Neuronal stem cell (in vitro differentiated cells): Measurements from ENCODE around the gene CYP8B1.

Experiments
- DNase-seq: peaks from one replicate; pipeline ENCODE4 v3.0.0-alpha.2; 2013; ENCODE audit warnings: low spot score
- H2AFZ ChIP-seq: one replicate; pipeline ENCODE4 v1.6.1; 2013; ENCODE audit warnings: mild to moderate bottlenecking, low read length, inconsistent platforms
- H2AK5ac ChIP-seq: 2 replicates; pipeline ENCODE4 v1.6.1; 2013; ENCODE audit warnings: low read depth, mild to moderate bottlenecking, inconsistent platforms, low read length, moderate library complexity, mixed read lengths
- H2BK120ac ChIP-seq: 2 replicates; pipeline ENCODE4 v1.6.1; 2013; ENCODE audit warnings: low read depth, mild to moderate bottlenecking, inconsistent platforms, low read length, moderate library complexity, mixed read lengths
- H2BK12ac ChIP-seq: one replicate; pipeline ENCODE4 v1.6.1; 2013; ENCODE audit warnings: low read length, inconsistent platforms
- H2BK15ac ChIP-seq: 2 replicates; pipeline ENCODE4 v1.6.1; 2013; ENCODE audit warnings: mild to moderate bottlenecking, low read length, inconsistent platforms, mixed read lengths
- H2BK5ac ChIP-seq: one replicate; pipeline ENCODE4 v1.6.1; 2013; ENCODE audit warnings: inconsistent platforms, mild to moderate bottlenecking, low read length, moderate library complexity
- H3K14ac ChIP-seq: one replicate; pipeline ENCODE4 v1.6.1; 2013; ENCODE audit warnings: low read length, inconsistent platforms
- H3K18ac ChIP-seq: 2 replicates; pipeline ENCODE4 v1.6.1; 2013; ENCODE audit warnings: low read length, inconsistent platforms
- H3K23ac ChIP-seq: 2 replicates; pipeline ENCODE4 v1.6.1; 2013; ENCODE audit warnings: low read depth, mild to moderate bottlenecking, mixed read lengths, low read length, inconsistent platforms; ENCODE audit not compliant: poor library complexity
- H3K27ac ChIP-seq: replicated peaks from 3 replicates; pipeline ENCODE4 v1.5.1; 2013; ENCODE audit warnings: low read length, inconsistent platforms
- H3K27me3 ChIP-seq, 3 experiments: 2 replicates each; pipeline ENCODE4 v1.6.1; 2013; ENCODE audit warnings: low read length in 3 of 3, mild to moderate bottlenecking in 2 of 3, inconsistent platforms in 1 of 3, low read depth in 1 of 3, mixed read lengths in 1 of 3, moderate library complexity in 1 of 3; ENCODE audit not compliant: control insufficient read depth in 3 of 3, insufficient read depth in 3 of 3
- H3K36me3 ChIP-seq, 2 donors: replicated peaks in 1 of 2; 2 replicates each; pipeline ENCODE4 v1.6.1; 2013; ENCODE audit warnings: low read length in 2 of 2; ENCODE audit not compliant: control insufficient read depth in 2 of 2, insufficient read depth in 2 of 2
- H3K4ac ChIP-seq: 2 replicates; pipeline ENCODE4 v1.6.1; 2013; ENCODE audit warnings: inconsistent platforms, mild to moderate bottlenecking, low read length, moderate library complexity
- H3K4me1 ChIP-seq, 2 donors: 1 replicate in 1 of 2; 2 replicates in 1 of 2; pipeline ENCODE4 v1.6.1; 2013; ENCODE audit warnings: low read length in 2 of 2, low read depth in 1 of 2; ENCODE audit not compliant: control insufficient read depth in 2 of 2, insufficient read depth in 1 of 2
- H3K4me2 ChIP-seq: one replicate; pipeline ENCODE4 v1.6.1; 2013; ENCODE audit warnings: mild to moderate bottlenecking, low read length, inconsistent platforms; ENCODE audit not compliant: insufficient read depth, poor library complexity, severe bottlenecking
- H3K4me3 ChIP-seq, 2 donors: 2 replicates each; pipeline ENCODE4 v1.5.1; 2013; ENCODE audit warnings: low read length in 2 of 2, mild to moderate bottlenecking in 2 of 2, inconsistent platforms in 1 of 2, moderate library complexity in 1 of 2
- H3K79me1 ChIP-seq: one replicate; pipeline ENCODE4 v1.6.1; 2013; ENCODE audit warnings: low read depth, mild to moderate bottlenecking, inconsistent platforms, low read length, moderate library complexity
- H3K9ac ChIP-seq: one replicate; pipeline ENCODE4 v1.6.1; 2013; ENCODE audit warnings: mild to moderate bottlenecking, low read depth, low read length, inconsistent platforms; ENCODE audit not compliant: poor library complexity
- H3K9me3 ChIP-seq, 2 donors: replicated peaks in 1 of 2; 2 replicates each; pipeline versions ENCODE3 to v1.6.1; 2013; ENCODE audit warnings: low read length in 2 of 2, mild to moderate bottlenecking in 2 of 2, inconsistent platforms in 1 of 2, low read depth in 1 of 2, mixed read lengths in 1 of 2, moderate library complexity in 1 of 2; ENCODE audit not compliant: control insufficient read depth in 2 of 2, insufficient read depth in 1 of 2
- H4K8ac ChIP-seq: one replicate; pipeline ENCODE4 v1.6.1; 2013; ENCODE audit warnings: low read depth, mild to moderate bottlenecking, inconsistent platforms, low read length, moderate library complexity
- H4K91ac ChIP-seq: one replicate; pipeline ENCODE4 v1.6.1; 2013; ENCODE audit warnings: low read length, low read depth, mild to moderate bottlenecking, inconsistent platforms; ENCODE audit not compliant: poor library complexity
- WGBS, 2 donors: extraction: QIAGEN DNeasy Blood & Tissue Kit; methylation state at CpG; one replicate each; pipeline ENCODE4 v1.1.7; 2013; ENCODE audit warnings: missing lambda C conversion rate in 2 of 2, mixed read lengths in 1 of 2; ENCODE audit not compliant: insufficient read length in 2 of 2, insufficient replicate concordance in 1 of 2; ENCODE audit errors: extremely low coverage in 2 of 2; 5-methylcytosine and 5-hydroxymethylcytosine counted together

The CYP8B1 gene

DNA sequence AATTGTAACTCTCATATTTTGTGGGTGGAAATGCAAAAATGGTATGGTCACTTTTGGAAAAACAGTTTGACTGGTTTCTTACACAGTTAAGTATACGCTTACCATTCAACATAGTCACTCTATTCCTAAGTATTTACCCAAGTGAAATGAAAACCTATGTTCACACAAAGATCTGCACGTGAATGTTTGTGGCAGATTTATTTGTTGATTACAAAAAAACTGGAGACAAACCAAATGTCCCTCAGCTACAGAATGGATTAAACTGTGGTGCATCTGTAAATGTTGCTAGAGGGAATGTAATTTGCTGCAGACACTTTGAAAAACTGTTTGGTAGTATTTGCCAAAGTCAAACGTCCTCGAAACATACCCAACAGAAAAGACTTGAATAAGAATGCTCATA lies 37.1 kb downstream of the CYP8B1 start:
- H2AK5ac ChIP-seq = no peak overlapping the region

GRCh38 chr3:42836150-42837123 lies 39.2 kb downstream of the CYP8B1 start:
- Histone ChIP-seq H2AFZ (no peak overlapping the region), H3K14ac (no peak overlapping the region), H3K79me1 (no peaks in the 10 kb centered on the region), H4K91ac (no peak overlapping the region), H3K4me2 (no peak overlapping the region), H3K27ac (no peak overlapping the region), H2BK12ac (no peak overlapping the region), H3K9ac (no peak overlapping the region), H3K18ac (no peak overlapping the region), H3K4me1 (no peaks in the 10 kb centered on the region), H2BK15ac (no peak overlapping the region), H2AK5ac (no peak overlapping the region), H2BK5ac (no peak overlapping the region), H3K9me3 (no peaks in the 10 kb centered on the region), H4K8ac (no peak overlapping the region), H3K27me3 (peaks cover 0 to 9% (median 0%) of the 10 kb centered on the region in 3 experiments), H3K4ac (no peak overlapping the region), H3K36me3 (no peaks in the 10 kb centered on the region), H2BK120ac (no peak overlapping the region), H3K4me3 (no peak overlapping the region), H3K23ac (no peak overlapping the region)
- WGBS, 2 donors = no CpG with 5 or more reads among the region's 5 CpGs
- DNase-seq = no peak

More for the DNA sequence above, 37.1 kb downstream of the CYP8B1 start:
- no peak overlapping the region for H3K23ac ChIP-seq
- no peak overlapping the region for H3K14ac ChIP-seq
- DNase-seq = no peak
- H3K27me3 ChIP-seq = peaks cover 0 to 9% (median 0%) of the 10 kb centered on the region in 3 experiments
- H4K91ac ChIP-seq = no peak overlapping the region
- no peak overlapping the region for H3K27ac ChIP-seq
- no peak overlapping the region for H2BK5ac ChIP-seq
- H4K8ac ChIP-seq = no peak overlapping the region
- no peaks in the 10 kb centered on the region for H3K79me1 ChIP-seq
- no CpG with 5 or more reads among the region's 4 CpGs for WGBS, 2 donors
- no peak overlapping the region for H3K4me2 ChIP-seq
- no peak overlapping the region for H2BK12ac ChIP-seq
- H3K4ac ChIP-seq = no peak overlapping the region
- H3K9me3 ChIP-seq = no peaks in the 10 kb centered on the region
- no peak overlapping the region for H3K18ac ChIP-seq
- H3K4me1 ChIP-seq = no peaks in the 10 kb centered on the region
- H2BK15ac ChIP-seq = no peak overlapping the region
- H2AFZ ChIP-seq = no peak overlapping the region
- no peak overlapping the region for H3K9ac ChIP-seq
- H2BK120ac ChIP-seq = no peak overlapping the region
- H3K36me3 ChIP-seq = no peaks in the 10 kb centered on the region
- no peak overlapping the region for H3K4me3 ChIP-seq

GRCh38 chr3:42831321-42831713 lies 44.4 kb downstream of the CYP8B1 start:
- H2AFZ ChIP-seq = peak overlapping the region; percentile 63
- H4K8ac ChIP-seq = no peak overlapping the region
- H3K4me3 ChIP-seq = no peak overlapping the region
- no peak overlapping the region for H4K91ac ChIP-seq
- no peaks in the 10 kb centered on the region for H3K27me3 ChIP-seq
- H3K4me1 ChIP-seq = no peaks in the 10 kb centered on the region
- H3K79me1 ChIP-seq = no peaks in the 10 kb centered on the region
- H3K36me3 ChIP-seq = no peaks in the 10 kb centered on the region
- no peak overlapping the region for H3K18ac ChIP-seq
- H2BK120ac ChIP-seq = no peak overlapping the region
- WGBS, 2 donors = no CpG with 5 or more reads among the region's 3 CpGs
- no peak overlapping the region for H3K4ac ChIP-seq
- no peak overlapping the region for H2BK12ac ChIP-seq
- no peak overlapping the region for H3K27ac ChIP-seq
- peak; percentile 67 for DNase-seq
- no peak overlapping the region for H2BK5ac ChIP-seq
- no peak overlapping the region for H3K14ac ChIP-seq
- H2BK15ac ChIP-seq = no peak overlapping the region
- H3K9me3 ChIP-seq = no peaks in the 10 kb centered on the region
- H3K9ac ChIP-seq = no peak overlapping the region
- peak overlapping the region; percentile 11 for H3K4me2 ChIP-seq
- H2AK5ac ChIP-seq = no peak overlapping the region
- no peak overlapping the region for H3K23ac ChIP-seq

DNA sequence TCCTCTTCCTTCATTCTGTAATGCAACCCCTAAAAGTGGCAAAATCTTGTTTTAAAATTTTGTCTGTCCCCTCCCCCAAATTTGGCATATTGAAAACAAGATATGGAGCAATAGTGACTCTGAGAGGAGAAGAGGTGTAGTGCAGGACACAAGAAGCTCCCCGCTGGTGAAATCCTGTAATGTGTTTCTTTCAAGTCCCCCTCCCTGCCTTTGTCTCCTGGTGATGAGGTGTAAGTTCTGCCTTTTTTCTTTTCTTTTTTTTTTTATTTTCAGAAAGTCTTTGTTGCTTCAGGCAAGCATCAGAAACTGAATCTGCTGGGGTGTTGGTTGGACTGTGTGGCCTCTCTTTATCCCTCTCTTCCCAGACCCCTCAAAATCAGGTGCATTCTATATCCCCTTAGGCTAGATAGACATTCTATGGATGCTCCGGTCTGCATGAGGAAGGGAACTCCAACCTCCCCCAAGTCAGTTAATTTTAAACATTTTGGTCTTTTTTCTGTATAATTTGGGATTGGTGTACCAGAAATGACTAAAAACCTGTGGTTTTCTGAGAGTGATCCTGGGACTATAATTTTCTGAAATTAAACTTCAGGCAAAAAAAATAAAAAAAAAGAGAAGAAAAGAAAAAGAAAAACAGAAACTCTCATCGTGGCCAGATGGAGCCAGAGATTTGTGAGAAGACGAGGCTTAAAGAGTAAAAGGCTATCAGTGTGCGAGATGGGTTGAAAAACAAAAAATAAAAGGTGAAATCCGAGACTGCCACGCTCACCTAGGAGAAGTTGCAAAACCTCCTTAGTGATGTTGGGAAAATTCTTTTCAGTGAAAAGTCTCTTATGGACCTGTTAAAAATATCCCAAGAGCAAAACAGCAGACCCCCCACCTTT lies 45.0 kb downstream of the CYP8B1 start:
- H3K36me3 ChIP-seq = no peaks in the 10 kb centered on the region
- no peak overlapping the region for H3K4me3 ChIP-seq
- no peaks in the 10 kb centered on the region for H3K9me3 ChIP-seq
- no peak overlapping the region for H3K18ac ChIP-seq
- no peak overlapping the region for H3K4ac ChIP-seq
- no peak overlapping the region for H2BK15ac ChIP-seq
- no peak overlapping the region for H3K4me2 ChIP-seq
- H3K9ac ChIP-seq = no peak overlapping the region
- no peaks in the 10 kb centered on the region for H3K27me3 ChIP-seq
- no peak overlapping the region for H2AK5ac ChIP-seq
- no CpG with 5 or more reads among the region's 7 CpGs for WGBS, 2 donors
- H3K79me1 ChIP-seq = no peaks in the 10 kb centered on the region
- H4K8ac ChIP-seq = no peak overlapping the region
- DNase-seq = no peak
- no peak overlapping the region for H4K91ac ChIP-seq
- no peak overlapping the region for H2BK120ac ChIP-seq
- H3K27ac ChIP-seq = no peak overlapping the region
- H3K4me1 ChIP-seq = peaks cover 2% of the 10 kb centered on the region in 2 donors
- H2AFZ ChIP-seq = peak overlapping the region; percentile 63
- no peak overlapping the region for H2BK5ac ChIP-seq
- no peak overlapping the region for H3K23ac ChIP-seq
- H3K14ac ChIP-seq = no peak overlapping the region
- H2BK12ac ChIP-seq = no peak overlapping the region
